Upper lobe of right lung (tissue), 1 donor: ENCODE data around the gene DNAJB6. TPM values are rescaled to one million over a fixed set of nuclear protein-coding genes. Genes with fewer than 3 reads are reported as not detected.

Source experiments
- ATAC-seq: fragments of 200-7000 bp; cut with Tn5 transposase; one replicate; pipeline ENCODE4 v1.9.1; 2020; ENCODE audit warnings: mild to moderate bottlenecking, moderate library complexity
- DNase-seq: peaks from one replicate; pipeline ENCODE4 v3.0.0-alpha.2; 2020
- H3K27ac ChIP-seq: fragments of 200-600 bp; one replicate; pipeline ENCODE4 v1.8.0; 2022
- H3K27me3 ChIP-seq: fragments of 200-600 bp; one replicate; pipeline ENCODE4 v1.8.0; 2022; ENCODE audit warnings: mild to moderate bottlenecking
- H3K36me3 ChIP-seq: fragments of 200-600 bp; one replicate; pipeline ENCODE4 v1.8.0; 2022
- H3K4me1 ChIP-seq: fragments of 200-600 bp; one replicate; pipeline ENCODE4 v1.8.0; 2022
- H3K4me3 ChIP-seq: fragments of 200-600 bp; one replicate; pipeline ENCODE4 v1.8.0; 2022; ENCODE audit warnings: mild to moderate bottlenecking
- H3K9me3 ChIP-seq: fragments of 200-600 bp; one replicate; pipeline ENCODE4 v1.8.0; 2022
- intact Hi-C: fragments of 100-400 bp; cut with DNase I; formaldehyde crosslinking; loops from one replicate; pipeline ENCODE4 v1.11.0; 2022
- total RNA-seq: library from RNA; stranded (reverse); fragmentation: NEBNext Ultra II Directional; extraction: Animal tissue kit (Norgen Biotek cat#: 25700); gene quantifications from one replicate; pipeline ENCODE4 v1.2.1, GENCODE V29; 2021
- TF ChIP-seq, protein P1 (sequence below): fragments of 200-600 bp; IDR thresholded peaks from one replicate; pipeline ENCODE4 v1.8.0; 2022; ENCODE audit warnings: antibody characterized with exemption
- donor health status: DM: no; HTN: yes; CAD: no; lungs with severe emphysema.

The DNAJB6 gene
- total RNA-seq, 1 donor from 2014 or later = 95.8 TPM

- ATAC-seq (no peak), DNase-seq (no peak)
- TF ChIP-seq, protein P1, sequence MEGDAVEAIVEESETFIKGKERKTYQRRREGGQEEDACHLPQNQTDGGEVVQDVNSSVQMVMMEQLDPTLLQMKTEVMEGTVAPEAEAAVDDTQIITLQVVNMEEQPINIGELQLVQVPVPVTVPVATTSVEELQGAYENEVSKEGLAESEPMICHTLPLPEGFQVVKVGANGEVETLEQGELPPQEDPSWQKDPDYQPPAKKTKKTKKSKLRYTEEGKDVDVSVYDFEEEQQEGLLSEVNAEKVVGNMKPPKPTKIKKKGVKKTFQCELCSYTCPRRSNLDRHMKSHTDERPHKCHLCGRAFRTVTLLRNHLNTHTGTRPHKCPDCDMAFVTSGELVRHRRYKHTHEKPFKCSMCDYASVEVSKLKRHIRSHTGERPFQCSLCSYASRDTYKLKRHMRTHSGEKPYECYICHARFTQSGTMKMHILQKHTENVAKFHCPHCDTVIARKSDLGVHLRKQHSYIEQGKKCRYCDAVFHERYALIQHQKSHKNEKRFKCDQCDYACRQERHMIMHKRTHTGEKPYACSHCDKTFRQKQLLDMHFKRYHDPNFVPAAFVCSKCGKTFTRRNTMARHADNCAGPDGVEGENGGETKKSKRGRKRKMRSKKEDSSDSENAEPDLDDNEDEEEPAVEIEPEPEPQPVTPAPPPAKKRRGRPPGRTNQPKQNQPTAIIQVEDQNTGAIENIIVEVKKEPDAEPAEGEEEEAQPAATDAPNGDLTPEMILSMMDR = no peak
- Histone ChIP-seq H3K9me3 (no peaks in the 10 kb centered on the region), H3K4me1 (no peaks in the 10 kb centered on the region), H3K27ac (no peak overlapping the region), H3K27me3 (no peaks in the 10 kb centered on the region), H3K4me3 (no peak overlapping the region), H3K36me3 (peaks cover 99% of the 10 kb centered on the region)
- intact Hi-C loops = loop anchor here (10.0 kb wide), 1 partner anchor 686 kb away; no protein-coding TSS in a partner anchor
Observed at GRCh38 chr7:157368955-157369354, 32.2 kb downstream of the DNAJB6 start.

GRCh38 chr7:157370742-157371141 lies 33.9 kb downstream of the DNAJB6 start:
- intact Hi-C loops = no loop called here

DNA sequence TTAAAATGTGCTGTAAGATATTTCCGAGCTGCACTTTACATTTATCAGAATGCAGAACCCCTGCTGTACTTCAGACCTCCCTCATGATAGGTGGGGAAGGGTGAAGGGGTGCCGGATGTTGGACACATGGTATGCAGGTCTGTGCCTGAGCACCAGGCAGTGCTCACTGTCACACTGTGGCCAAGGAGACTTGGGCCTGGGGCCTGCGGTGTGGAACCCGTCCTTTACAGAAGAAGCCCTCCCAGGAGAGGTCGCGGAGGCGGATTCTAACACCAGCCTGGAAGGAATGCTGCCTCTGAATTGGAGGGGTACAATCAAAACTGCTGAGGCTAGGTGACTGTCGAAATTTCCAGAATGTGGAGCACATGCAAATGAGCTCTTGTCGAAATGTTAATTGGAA lies 34.5 kb downstream of the DNAJB6 start:
- intact Hi-C loops = no loop called here
- Histone ChIP-seq H3K4me3 (no peak overlapping the region), H3K9me3 (no peaks in the 10 kb centered on the region), H3K4me1 (no peaks in the 10 kb centered on the region), H3K36me3 (peaks cover 89% of the 10 kb centered on the region), H3K27me3 (no peaks in the 10 kb centered on the region), H3K27ac (no peak overlapping the region)
- ATAC-seq (no peak), DNase-seq (no peak)
- TF ChIP-seq, protein P1 = no peak

More at GRCh38 chr7:157370742-157371141, 33.9 kb downstream of the DNAJB6 start:
- no peak overlapping the region for H3K27ac ChIP-seq
- no peaks in the 10 kb centered on the region for H3K9me3 ChIP-seq
- no peak overlapping the region for H3K4me3 ChIP-seq
- no peak for ATAC-seq
- peaks cover 94% of the 10 kb centered on the region for H3K36me3 ChIP-seq
- TF ChIP-seq, protein P1 = no peak
- no peaks in the 10 kb centered on the region for H3K4me1 ChIP-seq
- no peak for DNase-seq
- no peaks in the 10 kb centered on the region for H3K27me3 ChIP-seq

- peak; percentile 35 for ATAC-seq
- Histone ChIP-seq H3K9me3 (no peaks in the 10 kb centered on the region), H3K27ac (no peak overlapping the region), H3K4me1 (no peaks in the 10 kb centered on the region), H3K4me3 (no peak overlapping the region), H3K27me3 (no peaks in the 10 kb centered on the region), H3K36me3 (peaks cover 76% of the 10 kb centered on the region)
- TF ChIP-seq, protein P1 = no peak
- no peak for DNase-seq
- intact Hi-C loops = no loop called here
Observed at GRCh38 chr7:157372300-157373232, 35.8 kb downstream of the DNAJB6 start.

- Histone ChIP-seq H3K4me1 (no peaks in the 10 kb centered on the region), H3K9me3 (no peaks in the 10 kb centered on the region), H3K27ac (no peak overlapping the region), H3K36me3 (peaks cover 67% of the 10 kb centered on the region), H3K27me3 (no peaks in the 10 kb centered on the region), H3K4me3 (no peak overlapping the region)
- TF ChIP-seq, protein P1 = no peak
- no peak for ATAC-seq
- intact Hi-C loops = no loop called here
- DNase-seq = no peak
Observed at GRCh38 chr7:157373493-157373892, 36.7 kb downstream of the DNAJB6 start.
